H1 (cell line): Measurements from ENCODE around the gene EPB41L4A. TPM values are rescaled to one million over a fixed set of nuclear protein-coding genes. Genes with fewer than 3 reads are reported as not detected.
A peak's percentile ranks its signal among the peaks of the same experiment; 100 is the strongest.

Experiments
- CTCF ChIA-PET: fragments of 300-600 bp; sonication (Branson Sonifier 250); formaldehyde crosslinking; loops from one replicate; lab custom pipeline; 2021; ENCODE audit not compliant: partially characterized antibody; lab: Charles Lee
- POLR2A ChIA-PET: fragments of 300-600 bp; sonication (Branson Sonifier 250); formaldehyde crosslinking; loops from one replicate; lab custom pipeline; 2021; ENCODE audit warnings: inconsistent platforms; ENCODE audit not compliant: partially characterized antibody; lab: Charles Lee
- DNase-seq, 2 experiments: peaks; one replicate each; pipeline versions ENCODE4 v3.0.0 to v3.0.0-alpha.2; 2010 to 2022; ENCODE audit warnings: low spot score in 2 of 2, low read depth in 1 of 2, mixed read lengths in 1 of 2
- FAIRE-seq: peaks from 2 replicates; lab custom pipeline; 2011; peaks lifted over from hg19 to GRCh38; lab: Jason Lieb, UNC
- H2AFZ ChIP-seq: 2 replicates; pipeline ENCODE4 v1.8.1; 2012; ENCODE audit warnings: low read length, inconsistent platforms
- H2AK5ac ChIP-seq: 2 replicates; pipeline ENCODE4 v1.6.1; 2013; ENCODE audit warnings: low read depth, low read length
- H2BK120ac ChIP-seq: replicated peaks from 2 replicates; pipeline ENCODE3; 2013; ENCODE audit warnings: low read depth, low read length, inconsistent platforms
- H2BK12ac ChIP-seq: 2 replicates; pipeline ENCODE4 v1.6.1; 2013; ENCODE audit warnings: low read depth, low read length
- H2BK15ac ChIP-seq: 2 replicates; pipeline ENCODE4 v1.6.1; 2013; ENCODE audit warnings: low read length
- H2BK20ac ChIP-seq: 2 replicates; pipeline ENCODE4 v1.6.1; 2013; ENCODE audit warnings: low read length
- H2BK5ac ChIP-seq: 2 replicates; pipeline ENCODE4 v1.6.1; 2013; ENCODE audit warnings: low read depth, low read length
- H3K14ac ChIP-seq: 2 replicates; pipeline ENCODE4 v1.6.1; 2013; ENCODE audit warnings: inconsistent platforms; ENCODE audit not compliant: insufficient read length
- H3K18ac ChIP-seq: 2 replicates; pipeline ENCODE4 v1.6.1; 2013; ENCODE audit warnings: low read length; ENCODE audit errors: extremely low read depth
- H3K23ac ChIP-seq: 2 replicates; pipeline ENCODE4 v1.6.1; 2013; ENCODE audit warnings: inconsistent platforms; ENCODE audit not compliant: insufficient read length
- H3K23me2 ChIP-seq: 2 replicates; pipeline ENCODE4 v1.6.1; 2013; ENCODE audit warnings: low read depth, low read length
- H3K27ac ChIP-seq: 2 replicates; pipeline ENCODE4 v1.6.1; 2011; ENCODE audit warnings: low read depth, low read length, inconsistent platforms
- H3K27me3 ChIP-seq, 4 experiments: replicated peaks in 1 of 4; 1 replicate in 1 of 4; 2 replicates in 3 of 4; pipeline versions ENCODE4 v1.6.1 to v1.8.1; 2011 to 2013; ENCODE audit warnings: low read length in 3 of 4, mild to moderate bottlenecking in 3 of 4, inconsistent platforms in 2 of 4, mixed read lengths in 2 of 4, moderate library complexity in 1 of 4; ENCODE audit not compliant: control insufficient read depth in 3 of 4, insufficient read depth in 3 of 4; ENCODE audit errors: extremely low read depth in 1 of 4
- H3K36me3 ChIP-seq, 4 experiments: 2 replicates each; pipeline versions ENCODE4 v1.6.1 to v1.8.1; 2011 to 2013; ENCODE audit warnings: mild to moderate bottlenecking in 4 of 4, low read length in 3 of 4, moderate library complexity in 2 of 4, control low read depth in 1 of 4, inconsistent platforms in 1 of 4; ENCODE audit not compliant: insufficient read depth in 4 of 4, control insufficient read depth in 2 of 4
- H3K4ac ChIP-seq: replicated peaks from 2 replicates; pipeline ENCODE3; 2013; ENCODE audit warnings: low read length, low read depth, mixed read lengths, inconsistent platforms; ENCODE audit not compliant: insufficient read length
- H3K4me1 ChIP-seq, 4 experiments: replicated peaks in 1 of 4; 1 replicate in 1 of 4; 2 replicates in 3 of 4; pipeline versions ENCODE4 v1.6.1 to v1.8.1; 2011 to 2013; ENCODE audit warnings: low read length in 3 of 4, inconsistent platforms in 2 of 4, mixed read lengths in 1 of 4; ENCODE audit not compliant: insufficient read depth in 4 of 4, control insufficient read depth in 3 of 4
- H3K4me2 ChIP-seq, 2 experiments: 2 replicates each; pipeline versions ENCODE4 v1.6.1 to v1.8.1; 2011 to 2013; ENCODE audit warnings: low read depth in 2 of 2, low read length in 2 of 2, control low read depth in 1 of 2, inconsistent platforms in 1 of 2, mild to moderate bottlenecking in 1 of 2; ENCODE audit not compliant: insufficient read depth in 1 of 2
- H3K4me3 ChIP-seq, 4 experiments: fragments of 200-600, 300-600 bp in 1 of 4; sonication (generic), shearing (Covaris generic), sonication (Bioruptor Twin) in 1 of 4; 2 replicates each; pipeline versions ENCODE4 v1.5.1 to v1.8.1; 2011 to 2016; ENCODE audit warnings: low read length in 4 of 4, low read depth in 3 of 4, control low read depth in 2 of 4, inconsistent platforms in 2 of 4, mild to moderate bottlenecking in 2 of 4, mixed read lengths in 1 of 4, moderate library complexity in 1 of 4; ENCODE audit not compliant: insufficient read depth in 2 of 4; ENCODE audit errors: extremely low read depth in 1 of 4
- H3K56ac ChIP-seq: replicated peaks from 2 replicates; pipeline ENCODE3; 2013; ENCODE audit warnings: low read depth, mild to moderate bottlenecking, mixed read lengths, low read length, inconsistent platforms; ENCODE audit not compliant: insufficient read length
- H3K79me1 ChIP-seq: 2 replicates; pipeline ENCODE4 v1.6.1; 2013; ENCODE audit warnings: low read depth, low read length, control low read depth
- H3K79me2 ChIP-seq, 2 experiments: 2 replicates each; pipeline versions ENCODE4 v1.6.1 to v1.8.1; 2012 to 2013; ENCODE audit warnings: low read length in 2 of 2, mild to moderate bottlenecking in 2 of 2, inconsistent platforms in 1 of 2; ENCODE audit not compliant: insufficient read depth in 2 of 2, control insufficient read depth in 1 of 2
- H3K9ac ChIP-seq, 4 experiments: replicated peaks in 1 of 4; 1 replicate in 1 of 4; 2 replicates in 3 of 4; pipeline versions ENCODE4 v1.6.1 to v1.8.1; 2011 to 2013; ENCODE audit warnings: low read depth in 3 of 4, low read length in 3 of 4, control low read depth in 2 of 4, mild to moderate bottlenecking in 2 of 4, moderate library complexity in 2 of 4, inconsistent platforms in 1 of 4; ENCODE audit errors: extremely low read depth in 1 of 4
- H3K9me3 ChIP-seq, 2 experiments: 2 replicates each; pipeline versions ENCODE4 v1.6.1 to v1.8.1; 2012 to 2013; ENCODE audit warnings: mild to moderate bottlenecking in 2 of 2, moderate library complexity in 2 of 2, control low read depth in 1 of 2, inconsistent platforms in 1 of 2, low read depth in 1 of 2, low read length in 1 of 2, mixed read lengths in 1 of 2; ENCODE audit not compliant: insufficient read depth in 2 of 2
- H4K20me1 ChIP-seq, 2 experiments: replicated peaks in 1 of 2; 2 replicates each; pipeline versions ENCODE3 to v1.8.1; 2011 to 2013; ENCODE audit warnings: inconsistent platforms in 2 of 2, low read length in 2 of 2, mild to moderate bottlenecking in 1 of 2; ENCODE audit not compliant: insufficient read depth in 2 of 2, control insufficient read depth in 1 of 2
- H4K5ac ChIP-seq: 2 replicates; pipeline ENCODE4 v1.6.1; 2013; ENCODE audit warnings: low read length, low read depth, mixed read lengths, inconsistent platforms; ENCODE audit not compliant: insufficient read length
- H4K8ac ChIP-seq: 2 replicates; pipeline ENCODE4 v1.8.0; 2013; ENCODE audit warnings: mild to moderate bottlenecking, moderate library complexity, low read length, inconsistent platforms; ENCODE audit not compliant: insufficient read depth; ENCODE audit errors: extremely low read depth
- H4K91ac ChIP-seq: replicated peaks from 2 replicates; pipeline ENCODE3; 2013; ENCODE audit warnings: low read length, mixed read lengths, inconsistent platforms; ENCODE audit not compliant: insufficient read length
- CBX5 ChIP-seq: fragments of 300-800, 300-1000 bp; sonication (generic); IDR thresholded peaks from 2 replicates; pipeline ENCODE4 v1.7.1; 2016; ENCODE audit warnings: antibody characterized with exemption, low read length, low read depth
- CHD2 ChIP-seq: IDR thresholded peaks from 2 replicates; pipeline ENCODE4 v1.6.1; 2012; ENCODE audit warnings: low read length, improper control_type of control experiment
- E2F6 ChIP-seq: IDR thresholded peaks from 2 replicates; pipeline ENCODE4 v1.6.1; 2012; ENCODE audit warnings: inconsistent platforms
- EGR1 ChIP-seq: IDR thresholded peaks from 2 replicates; pipeline ENCODE4 v1.6.1; 2011; ENCODE audit warnings: low read depth, low read length, borderline replicate concordance
- GABPA ChIP-seq: IDR thresholded peaks from 2 replicates; pipeline ENCODE4 v1.6.1; 2011; ENCODE audit warnings: mild to moderate bottlenecking, low read length, moderate library complexity, borderline replicate concordance; ENCODE audit not compliant: insufficient read depth
- PHF8 ChIP-seq: fragments of 200-600 bp; sonication (generic); conservative IDR thresholded peaks from 2 replicates; pipeline ENCODE4 v1.7.1; 2012; ENCODE audit warnings: low read depth, mild to moderate bottlenecking, inconsistent platforms, low read length, moderate library complexity
- POLR2A ChIP-seq, 2 experiments: IDR thresholded peaks; 1 replicate in 1 of 2; 2 replicates in 1 of 2; pipeline ENCODE4 v1.6.1; 2011; ENCODE audit warnings: low read depth in 2 of 2, low read length in 2 of 2, mild to moderate bottlenecking in 2 of 2; ENCODE audit errors: control extremely low read depth in 1 of 2
- RBBP5 ChIP-seq: IDR thresholded peaks from 2 replicates; pipeline ENCODE4 v1.7.1; 2012; ENCODE audit warnings: low read depth, mild to moderate bottlenecking, inconsistent platforms, low read length, moderate library complexity, borderline replicate concordance
- SAP30 ChIP-seq: fragments of 300-600 bp; sonication (generic); IDR thresholded peaks from 2 replicates; pipeline ENCODE4 v1.7.1; 2012; ENCODE audit warnings: low read length, moderate library complexity, mild to moderate bottlenecking, inconsistent platforms; ENCODE audit not compliant: insufficient read depth, insufficient replicate concordance
- SUZ12 ChIP-seq: fragments of 200-600 bp; sonication (generic); IDR thresholded peaks from 2 replicates; pipeline ENCODE4 v1.6.1; 2012; ENCODE audit warnings: mild to moderate bottlenecking, inconsistent platforms, low read length, moderate library complexity, mixed read lengths
- TAF1 ChIP-seq: IDR thresholded peaks from 2 replicates; pipeline ENCODE4 v1.6.1; 2011; ENCODE audit warnings: mild to moderate bottlenecking, low read depth, low read length
- TAF7 ChIP-seq: optimal IDR thresholded peaks from 2 replicates; pipeline ENCODE3; 2011; ENCODE audit warnings: low read depth, mild to moderate bottlenecking, inconsistent platforms, low read length, moderate library complexity, borderline replicate concordance
- WGBS, 2 experiments: shearing (Covaris generic) in 1 of 2; methylation state at CpG; one replicate each; pipeline versions ENCODE4 v1.1.6 to v1.1.7; 2013 to 2015; ENCODE audit warnings: low lambda C conversion rate in 2 of 2, mixed read lengths in 2 of 2, inconsistent platforms in 1 of 2, low coverage in 1 of 2, missing lambda C conversion rate in 1 of 2; ENCODE audit not compliant: insufficient replicate concordance in 2 of 2, insufficient coverage in 1 of 2, insufficient read length in 1 of 2; ENCODE audit errors: extremely low coverage in 1 of 2, missing lambda C conversion rate in 1 of 2; 5-methylcytosine and 5-hydroxymethylcytosine counted together
- polyA plus RNA-seq, 7 experiments: library from polyadenylated mRNA; depleted of rRNA in 3 of 7; stranded (reverse) in 5 of 7; unstranded in 2 of 7; fragments of >200 nt in 5 of 7; fragments of 200-250 nt in 2 of 7; gene quantifications; 1 replicate in 5 of 7; 2 replicates in 1 of 7; 4 replicates in 1 of 7; pipeline versions ENCODE4 v1.2.1 to v1.2.3, GENCODE V29; 2011 to 2013; ENCODE audit warnings: missing spikeins in 2 of 7, mixed read lengths in 2 of 7
- total RNA-seq: library from RNA; stranded (reverse); fragmentation: NEBNext Ultra II Directional; extraction: Animal tissue kit (Norgen Biotek cat#: 25700); gene quantifications from 2 replicates; pipeline ENCODE4 v1.2.1, GENCODE V29; 2021

EPB41L4A gene
- total and polyA plus RNA-seq, 2 of the 8 experiments (the other 6 are each of a cell fraction or from before 2014, with no cell fraction given): 1.6 to 4.6 TPM

- Histone ChIP-seq H3K23ac (no peak overlapping the region), H3K79me2 (no peaks in the 10 kb centered on the region), H3K18ac (no peak overlapping the region), H2BK20ac (no peak overlapping the region), H3K27me3 (peaks cover 5 to 20% (median 10%) of the 10 kb centered on the region in 4 experiments), H3K36me3 (no peaks in the 10 kb centered on the region), H4K20me1 (peaks cover 0 to 2% of the 10 kb centered on the region in 2 experiments), H4K91ac (peak overlapping the region; percentile 17), H2BK5ac (no peak overlapping the region), H2AFZ (no peak overlapping the region), H3K4me1 (peaks cover 2 to 15% (median 5%) of the 10 kb centered on the region in 4 experiments; a peak in 6 of 7 replicates), H3K4me3 (no peak overlapping the region), H3K27ac (no peak overlapping the region), H3K14ac (no peak overlapping the region), H2AK5ac (no peak overlapping the region), H3K23me2 (peaks cover 4% of the 10 kb centered on the region), H3K9ac (no peak overlapping the region), H2BK12ac (no peak overlapping the region), H3K9me3 (no peaks in the 10 kb centered on the region), H2BK120ac (no peak overlapping the region), H3K56ac (no peak overlapping the region), H2BK15ac (no peak overlapping the region), H4K8ac (no peak overlapping the region), H3K79me1 (no peaks in the 10 kb centered on the region), H3K4me2 (no peak overlapping the region), H3K4ac (no peak overlapping the region), H4K5ac (no peak overlapping the region)
- no peak for TF ChIP-seq E2F6
- no peak for TF ChIP-seq CBX5
- TF ChIP-seq GABPA: no peak
- no peak for TF ChIP-seq SAP30
- TF ChIP-seq CHD2: no peak
- no peak for TF ChIP-seq TAF7
- TF ChIP-seq TAF1: no peak
- no peak for TF ChIP-seq PHF8
- TF ChIP-seq RBBP5: no peak
- no peak for TF ChIP-seq SUZ12
- TF ChIP-seq POLR2A (IDR thresholded peaks at IDR 0.05; ENCODE audit: control extremely low read depth in 1 of 2, low read depth in 2 of 2, low read length in 2 of 2): no peak
- TF ChIP-seq EGR1: no peak
- whole genome bisulfite sequencing, 2 experiments: 85% methylated on average over 3 of the region's 3 CpGs; no CpG with 5 or more reads in 1 of the 2 experiments
- CTCF ChIA-PET: interaction anchor here (0.5 to 1.4 kb wide), 5 partner anchors 29 to 240 kb away, joined by 3 to 5 read pairs (median 3); no protein-coding TSS in a partner anchor
- POLR2A ChIA-PET: no interaction called here
- no peak for FAIRE-seq
- no peak for DNase-seq
Measured at GRCh38 chr5:112413611-112414010, 5.5 kb downstream of the EPB41L4A start.
